Measurements from ENCODE around the gene SCN2A. TPM values are rescaled to one million over a fixed set of nuclear protein-coding genes. Genes with fewer than 3 reads are reported as not detected.

The SCN2A gene
- total and polyA plus RNA-seq, 10 of the 15 experiments (the other 5 are each of a cell fraction or from before 2014, with no cell fraction given) = 0.01 TPM; not detected in 8

- no TSS peak for BruUV-seq (replicated peaks)
- TF ChIP-seq ZBTB4 (CRISPR knock-in tag; IDR thresholded peaks at IDR 0.05) = no peak
- TF ChIP-seq ZNF24 (IDR thresholded peaks at IDR 0.05) = no peak
- TF ChIP-seq, protein P1, sequence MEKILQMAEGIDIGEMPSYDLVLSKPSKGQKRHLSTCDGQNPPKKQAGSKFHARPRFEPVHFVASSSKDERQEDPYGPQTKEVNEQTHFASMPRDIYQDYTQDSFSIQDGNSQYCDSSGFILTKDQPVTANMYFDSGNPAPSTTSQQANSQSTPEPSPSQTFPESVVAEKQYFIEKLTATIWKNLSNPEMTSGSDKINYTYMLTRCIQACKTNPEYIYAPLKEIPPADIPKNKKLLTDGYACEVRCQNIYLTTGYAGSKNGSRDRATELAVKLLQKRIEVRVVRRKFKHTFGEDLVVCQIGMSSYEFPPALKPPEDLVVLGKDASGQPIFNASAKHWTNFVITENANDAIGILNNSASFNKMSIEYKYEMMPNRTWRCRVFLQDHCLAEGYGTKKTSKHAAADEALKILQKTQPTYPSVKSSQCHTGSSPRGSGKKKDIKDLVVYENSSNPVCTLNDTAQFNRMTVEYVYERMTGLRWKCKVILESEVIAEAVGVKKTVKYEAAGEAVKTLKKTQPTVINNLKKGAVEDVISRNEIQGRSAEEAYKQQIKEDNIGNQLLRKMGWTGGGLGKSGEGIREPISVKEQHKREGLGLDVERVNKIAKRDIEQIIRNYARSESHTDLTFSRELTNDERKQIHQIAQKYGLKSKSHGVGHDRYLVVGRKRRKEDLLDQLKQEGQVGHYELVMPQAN (conservative IDR thresholded peaks at IDR 0.05) = no peak
- no peak for TF ChIP-seq ZNF274 (IDR thresholded peaks at IDR 0.05; ENCODE audit: insufficient read depth, insufficient read length)
- TF ChIP-seq NFIC (IDR thresholded peaks at IDR 0.05; ENCODE audit: low read depth, low read length) = no peak
- no peak for TF ChIP-seq RAD51 (IDR thresholded peaks at IDR 0.05)
- no peak for TF ChIP-seq CREM (IDR thresholded peaks at IDR 0.05; ENCODE audit: low read depth)
- TF ChIP-seq TCF12 (IDR thresholded peaks at IDR 0.05; ENCODE audit: low read depth, low read length) = no peak
- no peak for TF ChIP-seq MEF2A (IDR thresholded peaks at IDR 0.05; ENCODE audit: insufficient read depth, low read depth, low read length)
- TF ChIP-seq, protein P2, sequence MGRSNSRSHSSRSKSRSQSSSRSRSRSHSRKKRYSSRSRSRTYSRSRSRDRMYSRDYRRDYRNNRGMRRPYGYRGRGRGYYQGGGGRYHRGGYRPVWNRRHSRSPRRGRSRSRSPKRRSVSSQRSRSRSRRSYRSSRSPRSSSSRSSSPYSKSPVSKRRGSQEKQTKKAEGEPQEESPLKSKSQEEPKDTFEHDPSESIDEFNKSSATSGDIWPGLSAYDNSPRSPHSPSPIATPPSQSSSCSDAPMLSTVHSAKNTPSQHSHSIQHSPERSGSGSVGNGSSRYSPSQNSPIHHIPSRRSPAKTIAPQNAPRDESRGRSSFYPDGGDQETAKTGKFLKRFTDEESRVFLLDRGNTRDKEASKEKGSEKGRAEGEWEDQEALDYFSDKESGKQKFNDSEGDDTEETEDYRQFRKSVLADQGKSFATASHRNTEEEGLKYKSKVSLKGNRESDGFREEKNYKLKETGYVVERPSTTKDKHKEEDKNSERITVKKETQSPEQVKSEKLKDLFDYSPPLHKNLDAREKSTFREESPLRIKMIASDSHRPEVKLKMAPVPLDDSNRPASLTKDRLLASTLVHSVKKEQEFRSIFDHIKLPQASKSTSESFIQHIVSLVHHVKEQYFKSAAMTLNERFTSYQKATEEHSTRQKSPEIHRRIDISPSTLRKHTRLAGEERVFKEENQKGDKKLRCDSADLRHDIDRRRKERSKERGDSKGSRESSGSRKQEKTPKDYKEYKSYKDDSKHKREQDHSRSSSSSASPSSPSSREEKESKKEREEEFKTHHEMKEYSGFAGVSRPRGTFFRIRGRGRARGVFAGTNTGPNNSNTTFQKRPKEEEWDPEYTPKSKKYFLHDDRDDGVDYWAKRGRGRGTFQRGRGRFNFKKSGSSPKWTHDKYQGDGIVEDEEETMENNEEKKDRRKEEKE (IDR thresholded peaks at IDR 0.05) = no peak
- TF ChIP-seq YY1 (IDR thresholded peaks at IDR 0.05; ENCODE audit: low read depth, low read length) = no peak
- no peak for TF ChIP-seq ESRRA (IDR thresholded peaks at IDR 0.05; ENCODE audit: low read length)
- no peak for TF ChIP-seq WRNIP1 (IDR thresholded peaks at IDR 0.05; ENCODE audit: borderline replicate concordance, low read depth, low read length)
- no peak for TF ChIP-seq LARP7 (IDR thresholded peaks at IDR 0.05)
- TF ChIP-seq POU2F2 (IDR thresholded peaks at IDR 0.05; ENCODE audit: borderline replicate concordance, low read depth, low read length) = no peak
- TF ChIP-seq TCF7 (IDR thresholded peaks at IDR 0.05; ENCODE audit: borderline replicate concordance) = no peak
- Histone ChIP-seq H3K4me3 (no peak overlapping the region), H3K36me3 (ENCODE audit: control insufficient read depth in 2 of 2, insufficient read depth in 2 of 2, low read length in 1 of 2) (no peaks in the 10 kb centered on the region), H3K27ac (ENCODE audit: control insufficient read depth, insufficient read depth) (no peak overlapping the region), H4K20me1 (ENCODE audit: control insufficient read depth, insufficient read depth) (no peaks in the 10 kb centered on the region), H3K9ac (ENCODE audit: control insufficient read depth, insufficient read depth, low read length) (no peak overlapping the region), H3K79me2 (ENCODE audit: control insufficient read depth, insufficient read depth, low read length) (no peaks in the 10 kb centered on the region), H2AFZ (ENCODE audit: control insufficient read depth, low read depth, low read length) (no peak overlapping the region), H3K27me3 (replicated peaks in 1 of 2; ENCODE audit: control insufficient read depth in 2 of 2, insufficient read depth in 2 of 2, low read length in 1 of 2) (no peaks in the 10 kb centered on the region), H3K4me1 (ENCODE audit: control insufficient read depth, insufficient read depth, low read length) (no peaks in the 10 kb centered on the region), H3K9me3 (replicated peaks; ENCODE audit: control insufficient read depth, insufficient read depth, low read length) (no peaks in the 10 kb centered on the region), H3K4me2 (ENCODE audit: control insufficient read depth, insufficient read depth) (no peak overlapping the region)
- no peak for ATAC-seq
- POLR2A ChIA-PET = no interaction called here
- no peak for DNase-seq (ENCODE audit: low read depth, low spot score)
- SMC1A ChIA-PET (ENCODE audit: uncharacterized antibody, unreplicated experiment) = interaction anchor here (0.7 to 1.5 kb wide), 7 partner anchors 9 to 484 kb away, joined by 3 to 4 read pairs (median 4); no protein-coding TSS in a partner anchor
- no peak for FAIRE-seq
- CTCF ChIA-PET = interaction anchor here (0.7 to 1.4 kb wide), 3 partner anchors 8 to 484 kb away, joined by 3 to 5 read pairs (median 3); no protein-coding TSS in a partner anchor
- intact Hi-C loops (cut with micrococcal nuclease; ENCODE audit: unreplicated experiment) (no loop called here), in situ Hi-C loops (cut with MboI) (no loop called here)
- RAD21 ChIA-PET (ENCODE audit: unreplicated experiment) = interaction anchor here (1.3 kb wide), 1 partner anchor 14 kb away, joined by 3 read pairs; no protein-coding TSS in a partner anchor
Measured at GRCh38 chr2:165390875-165391274, 151.7 kb downstream of the SCN2A start.
